ENCODE data around the gene APOBEC3H.
"Not testable (repeated sequence)": the region's sequence is repeated elsewhere in the genome, so short reads cannot be mapped to it uniquely, and the experiment has no call there.

Gene APOBEC3H

GRCh38 chr22:39070186-39070585 lies 26.9 kb upstream of the APOBEC3H start:
- TF ChIP-seq POLR2A (IDR thresholded peaks at IDR 0.05; ENCODE audit: extremely low read depth, insufficient read length) = no peak
- no peak for DNase-seq (ENCODE audit: low read depth)
- no peak overlapping the region for H3K4me3 ChIP-seq (ENCODE audit: low read depth, low read length)

GRCh38 chr22:39072581-39072981 lies 24.5 kb upstream of the APOBEC3H start:
- not testable (repeated sequence) for H3K4me3 ChIP-seq (ENCODE audit: low read depth, low read length); DNase-seq (ENCODE audit: low read depth)

GRCh38 chr22:39073981-39074380 lies 23.1 kb upstream of the APOBEC3H start:
- DNase-seq (ENCODE audit: low read depth) = no peak
- TF ChIP-seq CTCF (IDR thresholded peaks at IDR 0.05; ENCODE audit: low read depth, low read length) (no peak), MYC (IDR thresholded peaks at IDR 0.05; ENCODE audit: low read depth, low read length) (no peak), POLR2A (IDR thresholded peaks at IDR 0.05; ENCODE audit: extremely low read depth, insufficient read length) (no peak)
- no peak overlapping the region for H3K4me3 ChIP-seq (ENCODE audit: low read depth, low read length)

GRCh38 chr22:39076155-39077025 lies 20.7 kb upstream of the APOBEC3H start:
- H3K4me3 ChIP-seq (ENCODE audit: low read depth, low read length); DNase-seq (ENCODE audit: low read depth): not testable (repeated sequence)

- peak within 1 kb of the TSS; percentile 49 for H3K4me3 ChIP-seq (ENCODE audit: low read depth, low read length)
- DNase-seq (ENCODE audit: low read depth) = peak; percentile 77
These were observed 19.8 kb upstream of the APOBEC3H start, which contains the start of gene APOBEC3G for GRCh38 chr22:39077026-39077840. TSS of gene APOBEC3G (plus strand) at chr22:39077275. CDS start at chr22:39077362, 87 bp downstream.

- DNase-seq (ENCODE audit: low read depth) = not testable (repeated sequence)
- H3K4me3 ChIP-seq (ENCODE audit: low read depth, low read length) = peak overlapping the region; percentile 49
These were observed 19.1 kb upstream of the APOBEC3H start for GRCh38 chr22:39077912-39078311.

GRCh38 chr22:39078329-39078728 lies 18.7 kb upstream of the APOBEC3H start:
- no peak for DNase-seq (ENCODE audit: low read depth)
- TF ChIP-seq CTCF (IDR thresholded peaks at IDR 0.05; ENCODE audit: low read depth, low read length) = no peak
- no peak for TF ChIP-seq MYC (IDR thresholded peaks at IDR 0.05; ENCODE audit: low read depth, low read length)
- no peak for TF ChIP-seq POLR2A (IDR thresholded peaks at IDR 0.05; ENCODE audit: extremely low read depth, insufficient read length)
- TF ChIP-seq MAX (IDR thresholded peaks at IDR 0.05; ENCODE audit: low read depth, low read length) = no peak

GRCh38 chr22:39079054-39079637 lies 17.9 kb upstream of the APOBEC3H start:
- H3K4me3 ChIP-seq (ENCODE audit: low read depth, low read length); DNase-seq (ENCODE audit: low read depth): not testable (repeated sequence)

More at GRCh38 chr22:39078329-39078728, 18.7 kb upstream of the APOBEC3H start:
- H3K4me3 ChIP-seq (ENCODE audit: low read depth, low read length) = no peak overlapping the region

GRCh38 chr22:39080052-39080762 lies 16.8 kb upstream of the APOBEC3H start:
- DNase-seq (ENCODE audit: low read depth) = no peak
- H3K4me3 ChIP-seq (ENCODE audit: low read depth, low read length) = no peak overlapping the region
- no peak for TF ChIP-seq POLR2A (IDR thresholded peaks at IDR 0.05; ENCODE audit: extremely low read depth, insufficient read length)
- no peak for TF ChIP-seq CTCF (IDR thresholded peaks at IDR 0.05; ENCODE audit: low read depth, low read length)
- TF ChIP-seq MAX (IDR thresholded peaks at IDR 0.05; ENCODE audit: low read depth, low read length) = no peak
- no peak for TF ChIP-seq MYC (IDR thresholded peaks at IDR 0.05; ENCODE audit: low read depth, low read length)
